Loucy (cell line): ENCODE data around the gene SEL1L.

Source experiments
- H2AFZ ChIP-seq: fragments of 200-600 bp; sonication (generic); 2 replicates; pipeline ENCODE4 v1.6.0; 2016; ENCODE audit warnings: antibody characterized with exemption, mild to moderate bottlenecking, low read length, moderate library complexity
- H3F3A ChIP-seq: fragments of 200-600 bp; 2 replicates; pipeline ENCODE4 v1.6.0; 2016; ENCODE audit warnings: antibody characterized with exemption, low read depth, mild to moderate bottlenecking
- H3K27me3 ChIP-seq: fragments of 200-600 bp; sonication (generic); 2 replicates; pipeline ENCODE4 v1.6.1; 2014; ENCODE audit warnings: low read length, mild to moderate bottlenecking; ENCODE audit not compliant: insufficient read depth, poor library complexity, severe bottlenecking
- H3K36me3 ChIP-seq: fragments of 200-600 bp; sonication (generic); 2 replicates; pipeline ENCODE4 v1.6.1; 2016; ENCODE audit warnings: low read length; ENCODE audit not compliant: insufficient read depth
- H3K4me1 ChIP-seq: fragments of 200-600 bp; sonication (generic); 2 replicates; pipeline ENCODE4 v1.5.1; 2014; ENCODE audit warnings: low read length, mild to moderate bottlenecking; ENCODE audit not compliant: insufficient read depth, poor library complexity, severe bottlenecking
- H3K4me2 ChIP-seq: fragments of 200-600 bp; sonication (generic); 2 replicates; pipeline ENCODE4 v1.6.0; 2014; ENCODE audit warnings: antibody characterized with exemption, low read length, low read depth, mild to moderate bottlenecking; ENCODE audit not compliant: poor library complexity, severe bottlenecking
- H3K4me3 ChIP-seq: fragments of 200-600 bp; sonication (generic); 2 replicates; pipeline ENCODE4 v1.5.1; 2014; ENCODE audit warnings: low read length, mild to moderate bottlenecking, mixed read lengths; ENCODE audit not compliant: poor library complexity, severe bottlenecking
- H3K79me2 ChIP-seq: fragments of 200-600 bp; sonication (generic); 2 replicates; pipeline ENCODE4 v1.6.1; 2014; ENCODE audit warnings: low read length; ENCODE audit not compliant: insufficient read depth
- H3K9ac ChIP-seq: fragments of 200-600 bp; sonication (generic); 2 replicates; pipeline ENCODE4 v1.6.0; 2014; ENCODE audit warnings: mild to moderate bottlenecking, low read depth, low read length, moderate library complexity; ENCODE audit not compliant: poor library complexity, severe bottlenecking
- H3K9me2 ChIP-seq: fragments of 200-600 bp; sonication (generic); replicated peaks from 2 replicates; pipeline ENCODE4 v1.6.1; 2016; ENCODE audit warnings: low read depth, low read length, mixed read lengths
- H3K9me3 ChIP-seq: fragments of 200-600 bp; sonication (generic); 2 replicates; pipeline ENCODE4 v1.6.1; 2014; ENCODE audit warnings: mild to moderate bottlenecking, antibody characterized with exemption, low read length, low read depth; ENCODE audit not compliant: insufficient read depth
- H4K20me1 ChIP-seq: fragments of 200-600 bp; sonication (generic); 2 replicates; pipeline ENCODE4 v1.6.0; 2014; ENCODE audit warnings: antibody characterized with exemption, low read length, mild to moderate bottlenecking; ENCODE audit not compliant: insufficient read depth, poor library complexity, severe bottlenecking
- CTCF ChIP-seq: fragments of 200-600 bp; sonication (generic); conservative IDR thresholded peaks from 2 replicates; pipeline ENCODE4 v1.5.1; 2014; ENCODE audit warnings: mild to moderate bottlenecking, antibody characterized with exemption, low read length
- EZH2phosphoT487 ChIP-seq: fragments of 200-600 bp; IDR thresholded peaks from 2 replicates; pipeline ENCODE4 v1.6.1; 2018; ENCODE audit warnings: antibody characterized with exemption, mild to moderate bottlenecking, moderate library complexity, borderline replicate concordance

SEL1L gene

GRCh38 chr14:81523616-81524015, 10.0 kb downstream of the SEL1L start:
- Histone ChIP-seq H3K27me3 (no peaks in the 10 kb centered on the region), H2AFZ (no peak overlapping the region), H4K20me1 (peaks cover 7% of the 10 kb centered on the region), H3F3A (peaks cover 5% of the 10 kb centered on the region), H3K9me3 (no peaks in the 10 kb centered on the region), H3K79me2 (peaks cover 42% of the 10 kb centered on the region), H3K4me3 (no peak overlapping the region), H3K4me1 (peaks cover 30% of the 10 kb centered on the region), H3K4me2 (no peak overlapping the region), H3K36me3 (peaks cover 55% of the 10 kb centered on the region), H3K9me2 (no peaks in the 10 kb centered on the region), H3K9ac (no peak overlapping the region)
- TF ChIP-seq CTCF (no peak), EZH2phosphoT487 (no peak)

- Histone ChIP-seq H3K36me3 (peaks cover 57% of the 10 kb centered on the region), H3K4me2 (no peak overlapping the region), H3K79me2 (peaks cover 36% of the 10 kb centered on the region; the same call in 1 of the 2 replicates)
Observed at GRCh38 chr14:81523016-81523415, 10.6 kb downstream of the SEL1L start.

GRCh38 chr14:81521356-81521755, 12.3 kb downstream of the SEL1L start:
- TF ChIP-seq CTCF: no peak
- TF ChIP-seq EZH2phosphoT487: no peak
- peaks cover 24% of the 10 kb centered on the region; the same call in 1 of the 2 replicates for H3K79me2 ChIP-seq
- no peak overlapping the region for H3K9ac ChIP-seq
- no peaks in the 10 kb centered on the region for H4K20me1 ChIP-seq
- no peak overlapping the region for H2AFZ ChIP-seq
- H3K36me3 ChIP-seq: peaks cover 61% of the 10 kb centered on the region
- H3K27me3 ChIP-seq: no peaks in the 10 kb centered on the region
- H3K9me2 ChIP-seq: no peaks in the 10 kb centered on the region
- peaks cover 5% of the 10 kb centered on the region for H3F3A ChIP-seq
- H3K4me3 ChIP-seq: no peak overlapping the region
- peaks cover 22% of the 10 kb centered on the region for H3K4me1 ChIP-seq
- no peak overlapping the region for H3K4me2 ChIP-seq
- H3K9me3 ChIP-seq: no peaks in the 10 kb centered on the region

More at GRCh38 chr14:81523016-81523415, 10.6 kb downstream of the SEL1L start:
- peaks cover 5% of the 10 kb centered on the region for H3F3A ChIP-seq
- no peak overlapping the region for H2AFZ ChIP-seq
- no peaks in the 10 kb centered on the region for H3K9me3 ChIP-seq
- no peak overlapping the region for H3K9ac ChIP-seq
- no peaks in the 10 kb centered on the region for H3K27me3 ChIP-seq
- peaks cover 28% of the 10 kb centered on the region for H3K4me1 ChIP-seq
- no peak overlapping the region for H3K4me3 ChIP-seq
- TF ChIP-seq CTCF (no peak), EZH2phosphoT487 (no peak)
- no peaks in the 10 kb centered on the region for H3K9me2 ChIP-seq
- peaks cover 1% of the 10 kb centered on the region for H4K20me1 ChIP-seq
